Mucosa of descending colon (tissue), 3 donors: ENCODE results near the gene METRNL. TPM values are rescaled to one million over a fixed set of nuclear protein-coding genes. Genes with fewer than 3 reads are reported as not detected.

Source experiments
- ATAC-seq: fragments of 200-7000 bp; cut with Tn5 transposase; one replicate; pipeline ENCODE4 v1.9.1; 2020; ENCODE audit warnings: mild to moderate bottlenecking, moderate library complexity
- DNase-seq, 3 donors: peaks; one replicate each; pipeline ENCODE4 v3.0.0-alpha.2; 2020
- H3K36me3 ChIP-seq: fragments of 200-600 bp; one replicate; pipeline ENCODE4 v1.8.0; 2021; ENCODE audit warnings: low read depth, mild to moderate bottlenecking
- H3K4me1 ChIP-seq: fragments of 200-600 bp; one replicate; pipeline ENCODE4 v1.8.0; 2021; ENCODE audit warnings: low read depth, mild to moderate bottlenecking
- H3K4me3 ChIP-seq: fragments of 200-600 bp; one replicate; pipeline ENCODE4 v1.8.0; 2021; ENCODE audit warnings: mild to moderate bottlenecking
- H3K9me3 ChIP-seq: fragments of 200-600 bp; one replicate; pipeline ENCODE4 v1.8.0; 2021; ENCODE audit warnings: mild to moderate bottlenecking
- intact Hi-C, 2 donors: fragments of 100-400 bp; cut with DNase I in 1 of 2; cut with micrococcal nuclease in 1 of 2; formaldehyde crosslinking; loops; one replicate each; pipeline versions ENCODE4 v1.11.0 to v1.11.1; 2022; cut with DNase I, micrococcal nuclease
- total RNA-seq, 3 donors: library from RNA; stranded (reverse); fragmentation: NEBNext Ultra II Directional in 2 of 3; extraction: Animal tissue kit (Norgen Biotek cat#: 25700) in 2 of 3; gene quantifications; one replicate each; pipeline versions ENCODE4 v1.2.1 to v1.2.4, GENCODE V29; 2021 to 2023
- TF ChIP-seq, protein P1 (sequence below): fragments of 200-600 bp; IDR thresholded peaks from one replicate; pipeline ENCODE4 v1.8.0; 2022; ENCODE audit warnings: antibody characterized with exemption, mild to moderate bottlenecking
- donor health status: DM: no; HTN: no; CAD: no; lungs with moderate emphysema.
- donor health status: DM: no; HTN: no; CAD: no.
- donor health status: DM: no; HTN: yes; CAD: no.

METRNL gene
- total RNA-seq, 3 donors from 2014 or later: 78.6 to 134 (median 116) TPM

DNA sequence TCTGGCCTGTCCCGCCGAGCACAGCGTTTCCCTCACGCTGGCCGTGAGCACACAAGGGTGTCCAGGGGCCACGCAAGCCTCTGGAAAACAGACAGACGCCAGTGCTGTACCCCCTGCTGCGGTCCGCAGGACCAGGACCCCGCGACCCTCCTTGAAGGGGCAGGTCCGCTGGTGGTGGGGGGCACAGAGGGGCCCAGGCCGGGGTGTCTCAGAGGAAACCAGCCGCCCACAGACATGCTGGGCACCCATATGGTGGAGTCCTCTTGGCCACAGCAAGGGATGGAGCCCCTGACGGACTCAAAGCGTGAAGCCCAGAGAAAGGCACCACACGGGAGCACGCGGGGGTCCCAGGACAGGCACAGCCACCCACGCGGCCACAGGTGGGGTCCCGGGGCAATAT, 34.4 kb downstream of the METRNL start:
- ATAC-seq: no peak
- no peak for DNase-seq
- Histone ChIP-seq H3K9me3 (no peaks in the 10 kb centered on the region), H3K4me3 (no peak overlapping the region), H3K36me3 (no peaks in the 10 kb centered on the region), H3K4me1 (peaks cover 15% of the 10 kb centered on the region)
- TF ChIP-seq, protein P1, sequence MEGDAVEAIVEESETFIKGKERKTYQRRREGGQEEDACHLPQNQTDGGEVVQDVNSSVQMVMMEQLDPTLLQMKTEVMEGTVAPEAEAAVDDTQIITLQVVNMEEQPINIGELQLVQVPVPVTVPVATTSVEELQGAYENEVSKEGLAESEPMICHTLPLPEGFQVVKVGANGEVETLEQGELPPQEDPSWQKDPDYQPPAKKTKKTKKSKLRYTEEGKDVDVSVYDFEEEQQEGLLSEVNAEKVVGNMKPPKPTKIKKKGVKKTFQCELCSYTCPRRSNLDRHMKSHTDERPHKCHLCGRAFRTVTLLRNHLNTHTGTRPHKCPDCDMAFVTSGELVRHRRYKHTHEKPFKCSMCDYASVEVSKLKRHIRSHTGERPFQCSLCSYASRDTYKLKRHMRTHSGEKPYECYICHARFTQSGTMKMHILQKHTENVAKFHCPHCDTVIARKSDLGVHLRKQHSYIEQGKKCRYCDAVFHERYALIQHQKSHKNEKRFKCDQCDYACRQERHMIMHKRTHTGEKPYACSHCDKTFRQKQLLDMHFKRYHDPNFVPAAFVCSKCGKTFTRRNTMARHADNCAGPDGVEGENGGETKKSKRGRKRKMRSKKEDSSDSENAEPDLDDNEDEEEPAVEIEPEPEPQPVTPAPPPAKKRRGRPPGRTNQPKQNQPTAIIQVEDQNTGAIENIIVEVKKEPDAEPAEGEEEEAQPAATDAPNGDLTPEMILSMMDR: no peak
- intact Hi-C loops: no loop called here

DNA sequence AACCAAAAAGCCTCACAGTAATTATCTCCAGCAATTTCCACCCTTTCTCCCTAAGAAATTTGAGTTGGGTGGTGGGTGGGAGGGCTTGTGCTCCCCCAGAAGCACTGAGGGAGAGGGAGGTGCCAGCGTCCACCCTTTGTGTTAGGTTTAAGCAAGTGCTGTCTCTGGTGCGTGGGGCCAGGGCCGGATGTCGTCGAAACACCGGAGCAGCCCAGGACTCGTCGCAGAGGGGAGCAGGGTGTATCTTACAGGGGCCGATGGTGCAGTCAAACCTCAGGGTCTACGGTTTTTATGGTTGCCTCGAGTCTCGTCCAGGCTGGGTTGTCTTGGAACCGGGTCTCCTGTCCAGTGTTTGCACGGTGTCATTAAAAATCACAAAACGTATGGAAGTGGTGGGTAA, 35.3 kb downstream of the METRNL start:
- intact Hi-C loops: no loop called here

DNA sequence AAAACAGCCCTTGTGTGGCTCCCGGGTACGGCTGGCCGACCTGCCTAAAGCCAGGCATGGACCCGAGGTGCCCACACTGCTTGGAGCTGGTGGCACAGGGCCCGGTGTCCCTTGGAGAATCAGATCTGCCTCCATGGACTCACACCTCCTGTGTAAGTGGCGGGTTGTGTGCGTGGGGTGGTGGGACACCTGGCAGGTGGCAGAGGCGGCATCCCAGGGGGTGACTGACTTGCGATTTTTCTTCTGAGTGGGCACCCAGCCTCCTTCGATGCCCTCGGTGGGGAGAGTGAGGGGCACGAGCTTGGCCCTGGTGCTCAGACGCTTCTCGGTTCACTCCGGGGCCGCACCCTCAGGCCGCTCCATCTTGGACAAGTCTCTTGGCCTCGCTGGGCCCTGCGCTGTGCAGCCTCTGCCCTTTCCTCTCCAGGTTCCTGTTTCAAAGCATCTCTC, 35.8 kb downstream of the METRNL start:
- DNase-seq (no peak), ATAC-seq (no peak)
- TF ChIP-seq, protein P1: no peak
- intact Hi-C loops: no loop called here
- Histone ChIP-seq H3K4me3 (no peak overlapping the region), H3K9me3 (no peaks in the 10 kb centered on the region), H3K4me1 (peaks cover 5% of the 10 kb centered on the region), H3K36me3 (no peaks in the 10 kb centered on the region)

More for the DNA sequence above, 35.3 kb downstream of the METRNL start:
- TF ChIP-seq, protein P1: no peak
- Histone ChIP-seq H3K4me1 (peaks cover 10% of the 10 kb centered on the region), H3K9me3 (no peaks in the 10 kb centered on the region), H3K4me3 (no peak overlapping the region), H3K36me3 (no peaks in the 10 kb centered on the region)
- no peak for ATAC-seq
- no peak for DNase-seq

DNA sequence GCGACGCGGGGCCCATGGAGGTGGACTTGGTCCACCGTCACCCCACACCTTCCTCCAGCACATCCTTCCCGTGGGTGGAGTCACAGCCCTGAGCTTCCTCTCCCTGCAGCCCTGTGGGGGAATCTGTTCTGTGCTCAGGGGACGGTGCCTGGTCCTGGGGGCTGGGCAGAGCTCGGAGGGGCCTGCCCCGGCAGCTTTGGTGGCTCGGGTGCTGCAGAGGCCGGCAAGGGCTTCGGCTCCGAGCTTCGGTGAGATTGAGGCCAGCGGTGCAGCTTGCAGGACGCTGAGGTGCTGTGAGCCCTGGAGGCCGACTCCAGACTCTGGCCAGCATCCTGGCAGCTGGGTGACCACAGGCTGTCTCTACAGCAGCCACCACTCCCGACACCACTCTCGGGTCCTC, 36.4 kb downstream of the METRNL start:
- Histone ChIP-seq H3K36me3 (no peaks in the 10 kb centered on the region), H3K4me1 (no peaks in the 10 kb centered on the region), H3K4me3 (no peak overlapping the region), H3K9me3 (no peaks in the 10 kb centered on the region)
- no peak for DNase-seq
- intact Hi-C loops: no loop called here
- TF ChIP-seq, protein P1: no peak
- no peak for ATAC-seq

DNA sequence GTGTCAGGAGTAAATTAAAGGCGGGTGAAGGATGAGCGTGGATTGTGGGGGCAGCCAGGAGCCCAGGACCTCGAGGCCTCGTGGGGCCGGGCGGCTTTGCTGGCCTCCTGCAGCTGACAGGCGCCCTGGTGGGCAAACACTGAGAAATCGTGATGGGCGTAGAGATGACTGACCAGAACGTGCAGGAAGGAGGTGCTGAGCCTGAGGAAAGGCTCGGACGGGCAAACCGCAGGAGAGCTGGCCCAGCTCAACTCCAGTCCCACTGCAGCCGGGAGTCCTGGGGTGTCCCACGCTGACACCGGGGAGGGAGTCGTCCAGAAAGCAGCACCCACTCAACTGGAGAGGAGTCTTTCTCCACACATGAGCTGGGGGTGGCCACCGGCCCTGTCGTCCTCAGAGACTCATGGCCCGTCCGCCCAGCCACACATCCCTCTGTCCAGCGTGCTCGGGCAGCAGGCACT, 36.9 kb downstream of the METRNL start:
- peak in 1 of 3 donors; percentile 39 for DNase-seq
- TF ChIP-seq, protein P1: no peak
- H3K4me1 ChIP-seq: no peaks in the 10 kb centered on the region
- no peak overlapping the region for H3K4me3 ChIP-seq
- no peak for ATAC-seq
- H3K36me3 ChIP-seq: no peaks in the 10 kb centered on the region
- intact Hi-C loops: no loop called here
- H3K9me3 ChIP-seq: no peaks in the 10 kb centered on the region
